Subcutaneous adipose tissue (tissue), 4 donors: Measurements from ENCODE around the gene MDM1. TPM values are rescaled to one million over a fixed set of nuclear protein-coding genes. Genes with fewer than 3 reads are reported as not detected.

Experiments used
- CTCF ChIP-seq: fragments of 450-650 bp; IDR thresholded peaks from one replicate; pipeline ENCODE4 v1.5.1; 2016; ENCODE audit warnings: low read depth, mild to moderate bottlenecking, control low read depth, antibody characterized with exemption, moderate library complexity
- total RNA-seq, 4 donors: library from RNA; depleted of rRNA; stranded (reverse); fragments of >200 nt; gene quantifications; one replicate each; pipeline ENCODE4 v1.1.0, GENCODE V29; 2016

Gene MDM1
- total RNA-seq, 4 donors from 2014 or later: 8.3 to 18.8 (median 13.9) TPM

DNA sequence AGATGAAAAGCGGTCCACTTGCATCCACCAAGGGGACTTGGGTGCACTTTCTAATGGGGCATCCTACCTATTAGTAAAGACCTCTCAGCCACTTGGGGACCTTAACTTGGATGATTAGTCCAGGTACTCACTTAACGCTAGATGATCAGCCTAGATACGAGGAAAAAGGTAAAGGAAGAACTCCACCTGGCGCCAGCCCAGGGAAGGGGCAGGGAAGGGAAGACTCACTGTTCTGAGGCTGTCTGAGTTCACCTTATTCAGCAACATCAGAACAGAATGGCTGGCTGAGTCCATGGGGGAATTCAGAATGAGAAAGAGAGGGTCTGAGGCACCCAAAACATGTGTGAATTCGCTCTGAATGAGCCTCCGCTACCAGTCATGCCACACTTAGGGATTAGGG is 85.8 kb downstream of the MDM1 start:
- no peak for TF ChIP-seq CTCF

GRCh38 chr12:68245180-68246021 is 86.8 kb downstream of the MDM1 start:
- TF ChIP-seq CTCF: no peak

Other genes starting within 250 kb of the MDM1 start
- not detected for gene IFNG, start 172.6 kb downstream of the MDM1 start, total RNA-seq
- not detected for gene IL26, start 106.6 kb downstream of the MDM1 start, total RNA-seq
- gene IL22, start 78.8 kb downstream of the MDM1 start, total RNA-seq: not detected